ENCODE data around the gene CLEC2A. TPM values are rescaled to one million over a fixed set of nuclear protein-coding genes. Genes with fewer than 3 reads are reported as not detected.
"Not testable (repeated sequence)": the region's sequence is repeated elsewhere in the genome, so short reads cannot be mapped to it uniquely, and the experiment has no call there.

Gene CLEC2A
- total and polyA plus RNA-seq, 9 donors: 0.36 TPM; not detected in 8

- 54% methylated on average over 2 of the region's 5 CpGs for WGBS (ENCODE audit: insufficient coverage)
- Histone ChIP-seq H3K4me1 (ENCODE audit: control insufficient read depth, insufficient read depth, low read length) (no peaks in the 10 kb centered on the region), H3K27me3 (ENCODE audit: control insufficient read depth, insufficient read depth, low read length) (no peaks in the 10 kb centered on the region), H3K9me3 (replicated peaks; ENCODE audit: control insufficient read depth, low read depth, low read length) (no peaks in the 10 kb centered on the region), H3K4me3 (ENCODE audit: low read length) (no peak overlapping the region), H3K27ac (ENCODE audit: low read length) (no peak overlapping the region), H3K36me3 (ENCODE audit: control insufficient read depth, insufficient read depth, low read length) (no peaks in the 10 kb centered on the region)
- no peak for DNase-seq
Measured at GRCh38 chr12:9960590-9960989, 28.4 kb upstream of the CLEC2A start.

- DNase-seq: no peak
- H3K9me3 ChIP-seq (replicated peaks; ENCODE audit: control insufficient read depth, low read depth, low read length): no peaks in the 10 kb centered on the region
- H3K27ac ChIP-seq (ENCODE audit: low read length): no peak overlapping the region
- no peaks in the 10 kb centered on the region for H3K36me3 ChIP-seq (ENCODE audit: control insufficient read depth, insufficient read depth, low read length)
- H3K4me3 ChIP-seq (ENCODE audit: low read length): no peak overlapping the region
- no peaks in the 10 kb centered on the region for H3K4me1 ChIP-seq (ENCODE audit: control insufficient read depth, insufficient read depth, low read length)
- no peaks in the 10 kb centered on the region for H3K27me3 ChIP-seq (ENCODE audit: control insufficient read depth, insufficient read depth, low read length)
Measured at GRCh38 chr12:9957834-9958233, 25.7 kb upstream of the CLEC2A start.

- not testable (repeated sequence) for H3K27me3 ChIP-seq (ENCODE audit: control insufficient read depth, insufficient read depth, low read length); H3K4me3 ChIP-seq (ENCODE audit: low read length); H3K27ac ChIP-seq (ENCODE audit: low read length); H3K9me3 ChIP-seq (replicated peaks; ENCODE audit: control insufficient read depth, low read depth, low read length); H3K4me1 ChIP-seq (ENCODE audit: control insufficient read depth, insufficient read depth, low read length); H3K36me3 ChIP-seq (ENCODE audit: control insufficient read depth, insufficient read depth, low read length); DNase-seq
- WGBS (ENCODE audit: insufficient coverage): no CpG with 5 or more reads among the region's 55 CpGs
Measured at GRCh38 chr12:9952954-9953729, 21.0 kb upstream of the CLEC2A start.

- peak; percentile 27 for DNase-seq
- no peak overlapping the region for H3K27ac ChIP-seq (ENCODE audit: low read length)
Measured at GRCh38 chr12:9951026-9951675, 19.0 kb upstream of the CLEC2A start.

GRCh38 chr12:9948606-9949296 is 16.6 kb upstream of the CLEC2A start:
- WGBS (ENCODE audit: insufficient coverage): 40% methylated on average over 1 of the region's 3 CpGs
- no peak overlapping the region for H3K4me3 ChIP-seq (ENCODE audit: low read length)
- H3K9me3 ChIP-seq (replicated peaks; ENCODE audit: control insufficient read depth, low read depth, low read length): no peaks in the 10 kb centered on the region
- no peaks in the 10 kb centered on the region for H3K27me3 ChIP-seq (ENCODE audit: control insufficient read depth, insufficient read depth, low read length)
- H3K36me3 ChIP-seq (ENCODE audit: control insufficient read depth, insufficient read depth, low read length): no peaks in the 10 kb centered on the region
- no peaks in the 10 kb centered on the region for H3K4me1 ChIP-seq (ENCODE audit: control insufficient read depth, insufficient read depth, low read length)
- no peak overlapping the region for H3K27ac ChIP-seq (ENCODE audit: low read length)
- peak; percentile 43 for DNase-seq

More at GRCh38 chr12:9951026-9951675, 19.0 kb upstream of the CLEC2A start:
- H3K4me1 ChIP-seq (ENCODE audit: control insufficient read depth, insufficient read depth, low read length): no peaks in the 10 kb centered on the region
- H3K4me3 ChIP-seq (ENCODE audit: low read length): no peak overlapping the region
- H3K36me3 ChIP-seq (ENCODE audit: control insufficient read depth, insufficient read depth, low read length): no peaks in the 10 kb centered on the region
- no peaks in the 10 kb centered on the region for H3K9me3 ChIP-seq (replicated peaks; ENCODE audit: control insufficient read depth, low read depth, low read length)
- H3K27me3 ChIP-seq (ENCODE audit: control insufficient read depth, insufficient read depth, low read length): no peaks in the 10 kb centered on the region
- 64% methylated on average over 2 of the region's 5 CpGs for WGBS (ENCODE audit: insufficient coverage)

- Histone ChIP-seq H3K27me3 (ENCODE audit: control insufficient read depth, insufficient read depth, low read length) (peaks cover 4% of the 10 kb centered on the region), H3K27ac (ENCODE audit: low read length) (no peak overlapping the region), H3K9me3 (replicated peaks; ENCODE audit: control insufficient read depth, low read depth, low read length) (no peaks in the 10 kb centered on the region), H3K4me1 (ENCODE audit: control insufficient read depth, insufficient read depth, low read length) (no peaks in the 10 kb centered on the region), H3K4me3 (ENCODE audit: low read length) (no peak overlapping the region), H3K36me3 (ENCODE audit: control insufficient read depth, insufficient read depth, low read length) (no peaks in the 10 kb centered on the region)
- no CpG with 5 or more reads among the region's 3 CpGs for WGBS (ENCODE audit: insufficient coverage)
- DNase-seq: no peak
Measured at GRCh38 chr12:9947674-9948073, 15.5 kb upstream of the CLEC2A start.

- no CpG with 5 or more reads among the region's 2 CpGs for WGBS (ENCODE audit: insufficient coverage)
Measured at GRCh38 chr12:9944391-9944790, 12.2 kb upstream of the CLEC2A start.

GRCh38 chr12:9943240-9943639 is 11.1 kb upstream of the CLEC2A start:
- H3K27ac ChIP-seq (ENCODE audit: low read length): no peak overlapping the region
- H3K4me3 ChIP-seq (ENCODE audit: low read length): no peak overlapping the region
- H3K27me3 ChIP-seq (ENCODE audit: control insufficient read depth, insufficient read depth, low read length): peaks cover 4% of the 10 kb centered on the region
- 53% methylated on average over 16 of the region's 19 CpGs for WGBS (ENCODE audit: insufficient coverage)
- DNase-seq: no peak
- H3K9me3 ChIP-seq (replicated peaks; ENCODE audit: control insufficient read depth, low read depth, low read length): no peaks in the 10 kb centered on the region
- H3K36me3 ChIP-seq (ENCODE audit: control insufficient read depth, insufficient read depth, low read length): no peaks in the 10 kb centered on the region
- H3K4me1 ChIP-seq (ENCODE audit: control insufficient read depth, insufficient read depth, low read length): no peaks in the 10 kb centered on the region

More at GRCh38 chr12:9944391-9944790, 12.2 kb upstream of the CLEC2A start:
- no peaks in the 10 kb centered on the region for H3K9me3 ChIP-seq (replicated peaks; ENCODE audit: control insufficient read depth, low read depth, low read length)
- H3K4me1 ChIP-seq (ENCODE audit: control insufficient read depth, insufficient read depth, low read length): no peaks in the 10 kb centered on the region
- H3K27me3 ChIP-seq (ENCODE audit: control insufficient read depth, insufficient read depth, low read length): peaks cover 4% of the 10 kb centered on the region
- DNase-seq: no peak
- H3K36me3 ChIP-seq (ENCODE audit: control insufficient read depth, insufficient read depth, low read length): no peaks in the 10 kb centered on the region
- no peak overlapping the region for H3K4me3 ChIP-seq (ENCODE audit: low read length)
- H3K27ac ChIP-seq (ENCODE audit: low read length): no peak overlapping the region

GRCh38 chr12:9941838-9942237 is 9.7 kb upstream of the CLEC2A start:
- WGBS (ENCODE audit: insufficient coverage): no CpG with 5 or more reads among the region's 1 CpG
- no peaks in the 10 kb centered on the region for H3K9me3 ChIP-seq (replicated peaks; ENCODE audit: control insufficient read depth, low read depth, low read length)
- no peak for DNase-seq

GRCh38 chr12:9940375-9940774 is 8.2 kb upstream of the CLEC2A start:
- Histone ChIP-seq H3K4me3 (ENCODE audit: low read length) (no peak overlapping the region), H3K9me3 (replicated peaks; ENCODE audit: control insufficient read depth, low read depth, low read length) (no peaks in the 10 kb centered on the region), H3K4me1 (ENCODE audit: control insufficient read depth, insufficient read depth, low read length) (no peaks in the 10 kb centered on the region), H3K36me3 (ENCODE audit: control insufficient read depth, insufficient read depth, low read length) (no peaks in the 10 kb centered on the region), H3K27ac (ENCODE audit: low read length) (no peak overlapping the region), H3K27me3 (ENCODE audit: control insufficient read depth, insufficient read depth, low read length) (peaks cover 4% of the 10 kb centered on the region)
- no CpG with 5 or more reads among the region's 2 CpGs for WGBS (ENCODE audit: insufficient coverage)
- peak; percentile 17 for DNase-seq

More at GRCh38 chr12:9941838-9942237, 9.7 kb upstream of the CLEC2A start:
- Histone ChIP-seq H3K27me3 (ENCODE audit: control insufficient read depth, insufficient read depth, low read length) (peaks cover 4% of the 10 kb centered on the region), H3K4me1 (ENCODE audit: control insufficient read depth, insufficient read depth, low read length) (no peaks in the 10 kb centered on the region), H3K27ac (ENCODE audit: low read length) (no peak overlapping the region), H3K36me3 (ENCODE audit: control insufficient read depth, insufficient read depth, low read length) (no peaks in the 10 kb centered on the region), H3K4me3 (ENCODE audit: low read length) (no peak overlapping the region)
